IMR-90 (cell line): ENCODE data around the gene PHAX. TPM values are rescaled to one million over a fixed set of nuclear protein-coding genes. Genes with fewer than 3 reads are reported as not detected.

Source experiments
- ATAC-seq: fragments of 200-7000 bp; cut with Tn5 transposase; 2 replicates; pipeline ENCODE4 v1.9.1; 2020; ENCODE audit warnings: low read depth, mild to moderate bottlenecking, moderate library complexity
- BruUV-seq: library from RNA; stranded (reverse); fragments of 400-500 nt; replicated peaks from 2 replicates; lab custom pipeline; 2021; lab: Mats Ljungman, UMichigan
- CTCF ChIA-PET: fragments of 300-600 bp; formaldehyde crosslinking; extraction: SDS; loops from one replicate; lab custom pipeline; 2021; ENCODE audit warnings: antibody characterized with exemption; lab: Yijun Ruan, JAX
- POLR2A ChIA-PET: fragments of 300-600 bp; sonication (Branson Sonifier 250); formaldehyde crosslinking; loops from one replicate; lab custom pipeline; 2022; ENCODE audit warnings: antibody characterized with exemption; ENCODE audit not compliant: unreplicated experiment; lab: Charles Lee
- DNase-seq: peaks from one replicate; pipeline ENCODE4 v3.0.0; 2013
- H2AFZ ChIP-seq: replicated peaks from 2 replicates; pipeline ENCODE3; 2013; ENCODE audit warnings: low read length, mild to moderate bottlenecking; ENCODE audit not compliant: poor library complexity
- H2AK5ac ChIP-seq: 2 replicates; pipeline ENCODE4 v1.6.1; 2013; ENCODE audit warnings: low read depth, low read length, inconsistent platforms
- H2AK9ac ChIP-seq: replicated peaks from 2 replicates; pipeline ENCODE3; 2013; ENCODE audit warnings: mild to moderate bottlenecking, low read depth, low read length, moderate library complexity; ENCODE audit not compliant: poor library complexity
- H2BK120ac ChIP-seq: 2 replicates; pipeline ENCODE4 v1.6.1; 2013; ENCODE audit warnings: low read depth, low read length, inconsistent platforms
- H2BK15ac ChIP-seq: 3 replicates; pipeline ENCODE4 v1.6.1; 2013; ENCODE audit warnings: low read depth, low read length, inconsistent platforms
- H2BK20ac ChIP-seq: 2 replicates; pipeline ENCODE4 v1.6.1; 2013; ENCODE audit warnings: low read depth, mild to moderate bottlenecking, inconsistent platforms, low read length, moderate library complexity
- H2BK5ac ChIP-seq: 2 replicates; pipeline ENCODE4 v1.6.1; 2013; ENCODE audit warnings: mild to moderate bottlenecking, low read depth, low read length, inconsistent platforms; ENCODE audit not compliant: poor library complexity, severe bottlenecking
- H3K14ac ChIP-seq: replicated peaks from 2 replicates; pipeline ENCODE4 v1.6.1; 2013; ENCODE audit warnings: low read depth, low read length, inconsistent platforms
- H3K18ac ChIP-seq: 2 replicates; pipeline ENCODE4 v1.6.1; 2013; ENCODE audit warnings: low read depth, low read length, control low read depth
- H3K23ac ChIP-seq: 2 replicates; pipeline ENCODE4 v1.6.1; 2013; ENCODE audit warnings: low read depth, low read length, inconsistent platforms
- H3K27ac ChIP-seq: 2 replicates; pipeline ENCODE4 v1.5.1; 2013; ENCODE audit warnings: mild to moderate bottlenecking, control low read depth, low read length; ENCODE audit not compliant: insufficient read depth
- H3K27me3 ChIP-seq: 2 replicates; pipeline ENCODE4 v1.6.1; 2013; ENCODE audit warnings: low read length; ENCODE audit not compliant: control insufficient read depth, insufficient read depth
- H3K36me3 ChIP-seq: 2 replicates; pipeline ENCODE4 v1.6.1; 2013; ENCODE audit warnings: low read length, mixed read lengths; ENCODE audit not compliant: control insufficient read depth, insufficient read depth
- H3K4ac ChIP-seq: 2 replicates; pipeline ENCODE4 v1.6.1; 2013; ENCODE audit warnings: low read depth, low read length, inconsistent platforms
- H3K4me1 ChIP-seq: 2 replicates; pipeline ENCODE4 v1.6.1; 2013; ENCODE audit warnings: low read length, mixed read lengths; ENCODE audit not compliant: control insufficient read depth, insufficient read depth
- H3K4me2 ChIP-seq: 2 replicates; pipeline ENCODE4 v1.6.1; 2013; ENCODE audit warnings: low read depth, mild to moderate bottlenecking, control low read depth, low read length, moderate library complexity
- H3K4me3 ChIP-seq: 2 replicates; pipeline ENCODE4 v1.5.1; 2013; ENCODE audit warnings: low read depth, mild to moderate bottlenecking, control low read depth, low read length, moderate library complexity; ENCODE audit not compliant: insufficient read depth
- H3K56ac ChIP-seq: 2 replicates; pipeline ENCODE4 v1.6.1; 2013; ENCODE audit warnings: low read length, inconsistent platforms; ENCODE audit not compliant: insufficient read depth; ENCODE audit errors: extremely low read depth
- H3K79me1 ChIP-seq, 2 experiments: 2 replicates each; pipeline ENCODE4 v1.6.1; 2013; ENCODE audit warnings: low read length in 2 of 2, inconsistent platforms in 1 of 2, low read depth in 1 of 2
- H3K9ac ChIP-seq: 2 replicates; pipeline ENCODE4 v1.6.1; 2013; ENCODE audit warnings: low read depth, low read length, control low read depth
- H3K9me1 ChIP-seq: 2 replicates; pipeline ENCODE4 v1.6.1; 2013; ENCODE audit warnings: low read length, inconsistent platforms; ENCODE audit not compliant: insufficient read depth
- H3K9me3 ChIP-seq: 2 replicates; pipeline ENCODE4 v1.6.1; 2013; ENCODE audit warnings: low read length; ENCODE audit not compliant: control insufficient read depth, insufficient read depth
- H4K20me1 ChIP-seq: 2 replicates; pipeline ENCODE4 v1.6.1; 2013; ENCODE audit warnings: low read length, inconsistent platforms; ENCODE audit not compliant: insufficient read depth
- H4K5ac ChIP-seq: 2 replicates; pipeline ENCODE4 v1.6.1; 2013; ENCODE audit warnings: mild to moderate bottlenecking, low read depth, low read length, control low read depth
- H4K8ac ChIP-seq, 2 experiments: 2 replicates each; pipeline ENCODE4 v1.6.1; 2013; ENCODE audit warnings: low read depth in 2 of 2, low read length in 2 of 2, control low read depth in 1 of 2, inconsistent platforms in 1 of 2
- H4K91ac ChIP-seq: 2 replicates; pipeline ENCODE4 v1.6.1; 2013; ENCODE audit warnings: low read depth, low read length, inconsistent platforms; ENCODE audit not compliant: insufficient read depth
- POLR2A ChIP-seq: IDR thresholded peaks from 2 replicates; pipeline ENCODE4 v1.6.1; 2012; ENCODE audit warnings: mild to moderate bottlenecking, low read depth, low read length
- WGBS, 2 experiments: methylation state at CpG; one replicate each; pipeline versions ENCODE4 v1.1.5 to v1.1.7; 2013; ENCODE audit warnings: missing lambda C conversion rate in 2 of 2; ENCODE audit not compliant: insufficient read length in 1 of 2; ENCODE audit errors: extremely low coverage in 2 of 2; 5-methylcytosine and 5-hydroxymethylcytosine counted together
- dilution Hi-C: fragments of 300-500 bp; cut with HindIII; formaldehyde crosslinking; loops from one replicate; pipeline ENCODE4 v1.14.3; 2018; ENCODE audit warnings: low sequenced_read_pairs; ENCODE audit not compliant: unreplicated experiment
- in situ Hi-C: fragments of 300-500 bp; cut with MboI; formaldehyde crosslinking; loops from 3 replicates; pipeline ENCODE4 v1.14.3; 2019; ENCODE audit warnings: low sequenced_read_pairs, inconsistent platforms, mixed read lengths
- intact Hi-C: fragments of 100-400 bp; cut with micrococcal nuclease; formaldehyde crosslinking; loops from 2 replicates; pipeline ENCODE4 v1.10.0; 2022
- polyA plus RNA-seq, 3 experiments: library from polyadenylated mRNA; depleted of rRNA; stranded (reverse); fragments of >200 nt; gene quantifications; 2 replicates each; pipeline ENCODE4 v1.2.3, GENCODE V29; 2012; ENCODE audit warnings: low replicate concordance in 1 of 3
- total RNA-seq: library from RNA; depleted of rRNA; stranded (reverse); fragments of >200 nt; gene quantifications from 2 replicates; pipeline ENCODE4 v1.2.3, GENCODE V29; 2012

The PHAX gene
- total and polyA plus RNA-seq, 2 of the 4 experiments (the other 2 are of a cell fraction) = 32.5 to 46.4 TPM

GRCh38 chr5:126651013-126651577 is 50.3 kb downstream of the PHAX start:
- ATAC-seq (no peak), DNase-seq (no peak)
- Histone ChIP-seq H3K14ac (no peak overlapping the region), H3K9ac (no peak overlapping the region), H3K4me3 (no peak overlapping the region), H2AK5ac (no peak overlapping the region), H3K23ac (no peak overlapping the region), H2BK20ac (no peak overlapping the region), H3K4me1 (no peaks in the 10 kb centered on the region; the same call in 1 of the 2 replicates), H3K4me2 (no peak overlapping the region), H3K18ac (no peak overlapping the region), H3K27ac (no peak overlapping the region), H4K20me1 (no peaks in the 10 kb centered on the region), H3K9me3 (no peaks in the 10 kb centered on the region), H2BK5ac (no peak overlapping the region), H4K8ac (no peak overlapping the region), H2BK15ac (no peak overlapping the region), H4K5ac (no peak overlapping the region), H2AK9ac (no peak overlapping the region), H3K4ac (no peak overlapping the region), H3K56ac (no peak overlapping the region), H3K9me1 (peaks cover 4% of the 10 kb centered on the region; the same call in 1 of the 2 replicates), H3K27me3 (no peaks in the 10 kb centered on the region; the same call in 1 of the 2 replicates), H2BK120ac (no peak overlapping the region), H4K91ac (no peak overlapping the region), H3K36me3 (no peaks in the 10 kb centered on the region), H2AFZ (no peak overlapping the region), H3K79me1 (no peaks in the 10 kb centered on the region)
- dilution Hi-C loops = loop anchor here (25.0 kb wide), 1 partner anchor 136 kb away; the partner anchor contains the start of gene LMNB1
- no TSS peak for BruUV-seq
- CTCF ChIA-PET = interaction anchor here (1.6 kb wide), 1 partner anchor 150 kb away, joined by 3 read pairs; no protein-coding TSS in a partner anchor
- POLR2A ChIA-PET = no interaction called here
- intact Hi-C loops = loop anchor here (10.0 kb wide), 1 partner anchor 394 kb away; no protein-coding TSS in a partner anchor
- TF ChIP-seq POLR2A = no peak
- no CpG with 5 or more reads among the region's 1 CpG for WGBS, 2 experiments
- in situ Hi-C loops = no loop called here
